ENCODE measurements around the gene TXLNA. TPM values are rescaled to one million over a fixed set of nuclear protein-coding genes. Genes with fewer than 3 reads are reported as not detected.

Gene TXLNA
- total and polyA plus RNA-seq, 8 donors, result 13.6 to 29.3 (median 17.3) TPM

DNA sequence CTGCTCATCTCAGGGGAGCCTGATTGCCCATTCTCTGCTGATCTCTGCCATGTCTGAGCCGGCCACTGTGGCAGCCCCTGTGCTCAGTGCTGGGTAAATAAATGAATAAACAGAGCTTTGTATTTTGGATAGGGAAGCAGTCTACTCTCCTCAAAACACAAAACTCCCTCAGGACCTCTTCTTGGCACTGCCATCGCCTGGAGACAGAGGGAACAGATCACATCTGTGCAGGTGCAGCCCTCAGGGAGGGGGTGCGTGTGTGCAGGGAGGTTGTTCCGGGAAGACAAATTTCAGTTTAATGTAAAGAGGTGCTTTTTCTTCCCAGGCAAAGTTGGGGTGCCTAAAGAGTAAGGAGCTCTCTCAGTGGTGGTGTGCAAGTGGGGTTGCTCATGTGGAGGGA, 59.9 kb downstream of the TXLNA start:
- Histone ChIP-seq H3K9me3 (no peaks in the 10 kb centered on the region), H3K4me3 (peak overlapping the region; percentile 50 to 69 (median 62)), H3K4me1 (peaks cover 0 to 12% (median 0%) of the 10 kb centered on the region in 3 donors), H3K36me3 (no peaks in the 10 kb centered on the region), H3K27me3 (no peaks in the 10 kb centered on the region), H3K27ac (peak overlapping the region; percentile 84 to 94 (median 87))
- FAIRE-seq, result no peak
- peak in 3 of 4 donors; percentile 9 to 15 (median 9) for ATAC-seq
- intact Hi-C loops (cut with DNase I), result no loop called here
- 13 to 22% methylated on average over 4 of the region's 4 CpGs for WGBS, 2 donors
- peak in 2 of 6 donors; percentile 33 to 35 for DNase-seq
- TF ChIP-seq, protein P1, sequence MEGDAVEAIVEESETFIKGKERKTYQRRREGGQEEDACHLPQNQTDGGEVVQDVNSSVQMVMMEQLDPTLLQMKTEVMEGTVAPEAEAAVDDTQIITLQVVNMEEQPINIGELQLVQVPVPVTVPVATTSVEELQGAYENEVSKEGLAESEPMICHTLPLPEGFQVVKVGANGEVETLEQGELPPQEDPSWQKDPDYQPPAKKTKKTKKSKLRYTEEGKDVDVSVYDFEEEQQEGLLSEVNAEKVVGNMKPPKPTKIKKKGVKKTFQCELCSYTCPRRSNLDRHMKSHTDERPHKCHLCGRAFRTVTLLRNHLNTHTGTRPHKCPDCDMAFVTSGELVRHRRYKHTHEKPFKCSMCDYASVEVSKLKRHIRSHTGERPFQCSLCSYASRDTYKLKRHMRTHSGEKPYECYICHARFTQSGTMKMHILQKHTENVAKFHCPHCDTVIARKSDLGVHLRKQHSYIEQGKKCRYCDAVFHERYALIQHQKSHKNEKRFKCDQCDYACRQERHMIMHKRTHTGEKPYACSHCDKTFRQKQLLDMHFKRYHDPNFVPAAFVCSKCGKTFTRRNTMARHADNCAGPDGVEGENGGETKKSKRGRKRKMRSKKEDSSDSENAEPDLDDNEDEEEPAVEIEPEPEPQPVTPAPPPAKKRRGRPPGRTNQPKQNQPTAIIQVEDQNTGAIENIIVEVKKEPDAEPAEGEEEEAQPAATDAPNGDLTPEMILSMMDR (IDR thresholded peaks at IDR 0.05), result no peak

DNA sequence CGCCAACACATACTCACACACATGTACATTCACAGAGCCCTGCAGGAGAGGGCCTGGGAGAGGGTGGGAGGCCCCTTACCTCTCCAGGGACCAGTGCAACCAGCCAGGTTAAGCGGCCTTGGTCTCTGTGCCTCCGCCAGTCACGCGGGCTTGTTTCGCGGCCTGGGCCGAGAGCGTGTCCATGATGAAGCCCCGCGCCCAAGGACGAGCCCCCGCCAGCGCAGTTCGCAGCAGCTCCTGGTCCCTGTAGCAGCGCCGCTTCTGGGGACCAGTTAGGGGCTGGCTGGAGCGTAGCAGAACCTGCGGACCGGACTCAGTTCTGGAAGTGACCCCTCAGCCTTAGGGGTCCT, 60.3 kb downstream of the TXLNA start:
- Histone ChIP-seq H3K36me3 (no peaks in the 10 kb centered on the region), H3K9me3 (no peaks in the 10 kb centered on the region), H3K4me1 (peaks cover 0 to 12% (median 0%) of the 10 kb centered on the region in 3 donors), H3K27me3 (no peaks in the 10 kb centered on the region), H3K4me3 (peak overlapping the region; percentile 50 to 69 (median 62)), H3K27ac (peak overlapping the region; percentile 84 to 94 (median 87))
- FAIRE-seq (no peak), DNase-seq (peak; percentile 30 to 81 (median 54)), ATAC-seq (peak; percentile 6 to 18 (median 14))
- TF ChIP-seq, protein P1 (IDR thresholded peaks at IDR 0.05), result no peak
- 17 to 23% methylated on average over 16 to 20 of the region's 20 CpGs for WGBS, 2 donors
- intact Hi-C loops (cut with DNase I), result no loop called here

DNA sequence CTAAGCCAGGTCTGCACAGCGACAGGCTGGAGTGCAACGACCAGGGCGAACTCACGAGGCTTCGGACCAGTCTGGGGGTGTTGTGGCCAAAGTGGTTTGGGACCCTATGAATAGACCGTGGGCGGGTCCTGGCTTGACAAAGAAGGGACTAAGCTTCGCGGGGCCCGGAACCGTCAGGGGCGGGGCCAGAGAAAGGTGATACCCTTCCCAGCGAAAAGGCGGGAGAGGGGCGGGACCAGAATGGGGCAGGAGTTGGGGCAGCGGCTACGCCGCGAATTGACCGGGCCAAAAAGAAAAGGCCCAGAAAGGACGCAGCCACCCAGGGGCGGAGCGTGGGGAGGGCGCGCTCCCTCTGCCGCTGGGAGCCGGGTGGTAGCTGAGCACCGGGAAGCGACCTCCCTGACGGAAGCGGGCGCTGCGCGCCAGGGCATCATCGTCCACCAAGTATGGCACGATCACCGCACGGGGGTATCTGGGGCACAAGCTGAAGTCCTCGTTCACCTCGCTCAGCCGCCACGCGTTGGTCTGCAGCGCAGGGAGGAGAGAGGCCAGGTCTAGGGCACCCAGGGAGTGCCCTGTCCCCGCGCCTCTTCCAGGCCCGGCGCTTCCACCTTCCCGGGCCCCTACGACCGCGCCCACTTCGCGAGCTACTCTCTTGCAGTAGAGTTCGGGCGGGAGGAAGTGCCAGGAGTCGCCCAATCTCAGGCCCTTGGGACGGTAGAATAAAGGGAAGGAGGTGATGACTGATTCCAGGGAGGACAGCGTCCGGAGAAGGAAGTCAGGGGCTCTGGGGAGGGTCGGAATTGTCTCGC, 60.9 kb downstream of the TXLNA start:
- FAIRE-seq (no peak), ATAC-seq (peak; percentile 87 to 90 (median 88)), DNase-seq (peak; percentile 91 to 95 (median 92))
- TF ChIP-seq, protein P1 (IDR thresholded peaks at IDR 0.05), result peak in 1 of 4 donors; percentile 16
- Histone ChIP-seq H3K4me3 (peak overlapping the region; percentile 50 to 69 (median 62)), H3K9me3 (no peaks in the 10 kb centered on the region), H3K27ac (peak overlapping the region; percentile 84 to 94 (median 87)), H3K36me3 (no peaks in the 10 kb centered on the region), H3K4me1 (peaks cover 0 to 12% (median 0%) of the 10 kb centered on the region in 3 donors), H3K27me3 (no peaks in the 10 kb centered on the region)
- intact Hi-C loops (cut with DNase I), result no loop called here
- 1% methylated on average over 62 of the region's 62 CpGs for WGBS, 2 donors

DNA sequence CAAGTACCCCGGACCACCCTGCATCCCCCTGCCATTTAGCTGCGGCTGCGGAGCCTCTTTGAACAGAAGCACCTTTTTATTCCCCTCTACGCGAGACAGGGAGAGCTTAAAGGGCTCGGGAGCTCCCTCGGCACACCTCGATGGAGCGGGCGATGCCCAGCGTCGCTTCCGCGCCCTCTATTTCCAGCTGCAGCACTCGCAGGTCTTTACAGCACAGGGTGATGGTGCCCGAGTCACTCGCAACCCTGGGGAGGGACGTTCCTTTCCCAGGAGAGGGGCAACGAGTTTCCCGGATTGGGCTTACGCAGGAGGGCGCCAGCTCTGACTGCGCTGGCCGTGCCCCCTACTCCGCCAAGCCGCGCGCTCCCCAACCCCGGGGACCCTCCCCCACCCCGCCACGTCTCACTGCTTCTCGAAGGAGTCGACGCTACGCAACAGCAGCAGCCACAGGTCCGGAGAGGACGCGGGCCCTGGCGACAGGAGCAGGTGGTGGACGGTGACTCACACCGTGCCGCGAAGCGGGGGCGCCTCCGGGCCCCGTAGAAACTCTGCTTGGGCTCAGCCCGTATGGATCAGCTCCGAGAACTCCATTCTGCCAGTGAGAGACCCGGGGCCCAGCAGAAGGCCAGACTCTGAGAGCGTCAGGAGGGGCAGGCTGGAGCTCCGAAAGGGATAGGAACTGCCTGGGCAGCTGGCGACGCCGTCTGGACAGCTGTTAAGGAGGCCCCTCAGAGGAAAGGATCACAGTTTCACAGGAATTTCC, 61.7 kb downstream of the TXLNA start:
- no peaks in the 10 kb centered on the region for H3K9me3 ChIP-seq
- intact Hi-C loops (cut with DNase I), result no loop called here
- FAIRE-seq, result no peak
- H3K27ac ChIP-seq, result peak overlapping the region; percentile 84 to 94 (median 87)
- DNase-seq, result peak; percentile 76 to 91 (median 84)
- TF ChIP-seq, protein P1 (IDR thresholded peaks at IDR 0.05), result no peak
- H3K4me1 ChIP-seq, result peaks cover 0 to 10% (median 0%) of the 10 kb centered on the region in 3 donors
- ATAC-seq, result peak; percentile 63 to 83 (median 70)
- WGBS, 2 donors, result 0 to 1% methylated on average over 51 to 55 of the region's 55 CpGs
- H3K36me3 ChIP-seq, result no peaks in the 10 kb centered on the region
- no peaks in the 10 kb centered on the region for H3K27me3 ChIP-seq
- peak overlapping the region; percentile 50 to 69 (median 62) for H3K4me3 ChIP-seq

Measured in pancreas (tissue), 10 donors.